Neuronal stem cell (in vitro differentiated cells): Measurements from ENCODE around the gene CHMP4A.

Experiments used
- DNase-seq: peaks from one replicate; pipeline ENCODE4 v3.0.0-alpha.2; 2013; ENCODE audit warnings: low spot score
- H2AFZ ChIP-seq: one replicate; pipeline ENCODE4 v1.6.1; 2013; ENCODE audit warnings: mild to moderate bottlenecking, low read length, inconsistent platforms
- H2AK5ac ChIP-seq: 2 replicates; pipeline ENCODE4 v1.6.1; 2013; ENCODE audit warnings: low read depth, mild to moderate bottlenecking, inconsistent platforms, low read length, moderate library complexity, mixed read lengths
- H2BK120ac ChIP-seq: 2 replicates; pipeline ENCODE4 v1.6.1; 2013; ENCODE audit warnings: low read depth, mild to moderate bottlenecking, inconsistent platforms, low read length, moderate library complexity, mixed read lengths
- H2BK12ac ChIP-seq: one replicate; pipeline ENCODE4 v1.6.1; 2013; ENCODE audit warnings: low read length, inconsistent platforms
- H2BK15ac ChIP-seq: 2 replicates; pipeline ENCODE4 v1.6.1; 2013; ENCODE audit warnings: mild to moderate bottlenecking, low read length, inconsistent platforms, mixed read lengths
- H2BK5ac ChIP-seq: one replicate; pipeline ENCODE4 v1.6.1; 2013; ENCODE audit warnings: inconsistent platforms, mild to moderate bottlenecking, low read length, moderate library complexity
- H3K14ac ChIP-seq: one replicate; pipeline ENCODE4 v1.6.1; 2013; ENCODE audit warnings: low read length, inconsistent platforms
- H3K18ac ChIP-seq: 2 replicates; pipeline ENCODE4 v1.6.1; 2013; ENCODE audit warnings: low read length, inconsistent platforms
- H3K23ac ChIP-seq: 2 replicates; pipeline ENCODE4 v1.6.1; 2013; ENCODE audit warnings: low read depth, mild to moderate bottlenecking, mixed read lengths, low read length, inconsistent platforms; ENCODE audit not compliant: poor library complexity
- H3K27ac ChIP-seq: replicated peaks from 3 replicates; pipeline ENCODE4 v1.5.1; 2013; ENCODE audit warnings: low read length, inconsistent platforms
- H3K27me3 ChIP-seq, 3 experiments: 2 replicates each; pipeline ENCODE4 v1.6.1; 2013; ENCODE audit warnings: low read length in 3 of 3, mild to moderate bottlenecking in 2 of 3, inconsistent platforms in 1 of 3, low read depth in 1 of 3, mixed read lengths in 1 of 3, moderate library complexity in 1 of 3; ENCODE audit not compliant: control insufficient read depth in 3 of 3, insufficient read depth in 3 of 3
- H3K36me3 ChIP-seq, 2 donors: replicated peaks in 1 of 2; 2 replicates each; pipeline ENCODE4 v1.6.1; 2013; ENCODE audit warnings: low read length in 2 of 2; ENCODE audit not compliant: control insufficient read depth in 2 of 2, insufficient read depth in 2 of 2
- H3K4ac ChIP-seq: 2 replicates; pipeline ENCODE4 v1.6.1; 2013; ENCODE audit warnings: inconsistent platforms, mild to moderate bottlenecking, low read length, moderate library complexity
- H3K4me1 ChIP-seq, 2 donors: 1 replicate in 1 of 2; 2 replicates in 1 of 2; pipeline ENCODE4 v1.6.1; 2013; ENCODE audit warnings: low read length in 2 of 2, low read depth in 1 of 2; ENCODE audit not compliant: control insufficient read depth in 2 of 2, insufficient read depth in 1 of 2
- H3K4me2 ChIP-seq: one replicate; pipeline ENCODE4 v1.6.1; 2013; ENCODE audit warnings: mild to moderate bottlenecking, low read length, inconsistent platforms; ENCODE audit not compliant: insufficient read depth, poor library complexity, severe bottlenecking
- H3K4me3 ChIP-seq, 2 donors: 2 replicates each; pipeline ENCODE4 v1.5.1; 2013; ENCODE audit warnings: low read length in 2 of 2, mild to moderate bottlenecking in 2 of 2, inconsistent platforms in 1 of 2, moderate library complexity in 1 of 2
- H3K79me1 ChIP-seq: one replicate; pipeline ENCODE4 v1.6.1; 2013; ENCODE audit warnings: low read depth, mild to moderate bottlenecking, inconsistent platforms, low read length, moderate library complexity
- H3K9ac ChIP-seq: one replicate; pipeline ENCODE4 v1.6.1; 2013; ENCODE audit warnings: mild to moderate bottlenecking, low read depth, low read length, inconsistent platforms; ENCODE audit not compliant: poor library complexity
- H3K9me3 ChIP-seq, 2 donors: replicated peaks in 1 of 2; 2 replicates each; pipeline versions ENCODE3 to v1.6.1; 2013; ENCODE audit warnings: low read length in 2 of 2, mild to moderate bottlenecking in 2 of 2, inconsistent platforms in 1 of 2, low read depth in 1 of 2, mixed read lengths in 1 of 2, moderate library complexity in 1 of 2; ENCODE audit not compliant: control insufficient read depth in 2 of 2, insufficient read depth in 1 of 2
- H4K8ac ChIP-seq: one replicate; pipeline ENCODE4 v1.6.1; 2013; ENCODE audit warnings: low read depth, mild to moderate bottlenecking, inconsistent platforms, low read length, moderate library complexity
- H4K91ac ChIP-seq: one replicate; pipeline ENCODE4 v1.6.1; 2013; ENCODE audit warnings: low read length, low read depth, mild to moderate bottlenecking, inconsistent platforms; ENCODE audit not compliant: poor library complexity
- WGBS, 2 donors: extraction: QIAGEN DNeasy Blood & Tissue Kit; methylation state at CpG; one replicate each; pipeline ENCODE4 v1.1.7; 2013; ENCODE audit warnings: missing lambda C conversion rate in 2 of 2, mixed read lengths in 1 of 2; ENCODE audit not compliant: insufficient read length in 2 of 2, insufficient replicate concordance in 1 of 2; ENCODE audit errors: extremely low coverage in 2 of 2; 5-methylcytosine and 5-hydroxymethylcytosine counted together

CHMP4A gene

DNA sequence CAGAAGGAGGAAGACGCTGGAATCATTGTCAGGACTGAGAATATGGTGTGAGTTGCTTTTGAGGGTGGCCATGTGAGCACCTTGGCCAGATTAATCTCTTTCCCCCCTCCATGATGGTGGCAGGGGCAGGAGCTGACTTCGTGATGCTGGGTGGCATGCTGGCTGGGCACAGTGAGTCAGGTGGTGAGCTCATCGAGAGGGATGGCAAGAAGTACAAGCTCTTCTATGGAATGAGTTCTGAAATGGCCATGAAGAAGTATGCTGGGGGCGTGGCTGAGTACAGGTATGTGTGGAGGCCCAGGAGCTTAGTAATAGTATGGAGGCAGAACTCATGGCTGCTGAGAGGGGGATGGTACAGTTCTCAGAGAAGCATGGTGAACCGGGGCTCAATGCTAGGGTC, 24.8 kb upstream of the CHMP4A start:
- H3K27ac ChIP-seq = no peak overlapping the region
- no peak for DNase-seq

DNA sequence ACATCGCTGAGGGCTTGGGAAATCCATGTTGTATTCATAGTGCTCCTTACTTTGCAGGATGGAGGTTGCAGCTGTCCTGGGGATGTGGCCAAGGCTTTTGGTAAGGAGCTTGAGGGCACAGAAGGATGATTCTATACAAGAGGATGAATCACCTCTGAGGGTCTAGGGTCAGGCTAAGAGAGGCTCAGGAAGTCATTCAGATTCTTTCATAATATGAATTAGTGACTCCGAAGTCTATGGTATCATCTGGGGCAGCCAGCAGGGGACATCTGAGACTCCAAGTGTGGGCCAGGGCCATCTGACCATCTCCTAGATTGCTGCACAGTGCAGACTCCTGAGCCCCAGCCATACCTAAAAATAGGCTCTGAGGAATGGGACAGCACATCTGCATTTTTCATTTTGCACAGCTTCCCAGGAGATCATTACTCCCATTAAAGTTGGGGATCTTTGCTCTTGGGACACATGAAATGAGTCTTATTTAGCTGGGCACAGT, 24.2 kb upstream of the CHMP4A start:
- Histone ChIP-seq H3K4me1 (peaks cover 6% of the 10 kb centered on the region in 2 donors), H3K14ac (no peak overlapping the region), H3K79me1 (peaks cover 4% of the 10 kb centered on the region), H3K4me3 (no peak overlapping the region), H2AK5ac (no peak overlapping the region), H2BK120ac (no peak overlapping the region), H3K18ac (no peak overlapping the region), H2BK15ac (no peak overlapping the region), H3K4me2 (no peak overlapping the region), H3K36me3 (peaks cover 40 to 73% of the 10 kb centered on the region in 2 donors), H3K27ac (no peak overlapping the region), H3K23ac (no peak overlapping the region), H3K27me3 (no peaks in the 10 kb centered on the region), H4K8ac (no peak overlapping the region), H3K9me3 (no peaks in the 10 kb centered on the region), H3K9ac (no peak overlapping the region), H2BK12ac (no peak overlapping the region), H3K4ac (no peak overlapping the region), H4K91ac (no peak overlapping the region), H2AFZ (no peak overlapping the region), H2BK5ac (no peak overlapping the region)
- no CpG with 5 or more reads among the region's 2 CpGs for WGBS, 2 donors
- DNase-seq = no peak

More for the DNA sequence above, 24.8 kb upstream of the CHMP4A start:
- Histone ChIP-seq H2BK5ac (no peak overlapping the region), H2AK5ac (no peak overlapping the region), H2AFZ (no peak overlapping the region), H3K4me2 (no peak overlapping the region), H4K8ac (no peak overlapping the region), H2BK15ac (no peak overlapping the region), H3K9ac (no peak overlapping the region), H3K4me3 (no peak overlapping the region), H3K36me3 (peaks cover 40 to 73% of the 10 kb centered on the region in 2 donors), H3K4me1 (peaks cover 4 to 6% of the 10 kb centered on the region in 2 donors), H3K79me1 (peaks cover 4% of the 10 kb centered on the region), H3K9me3 (no peaks in the 10 kb centered on the region), H3K27me3 (no peaks in the 10 kb centered on the region), H4K91ac (no peak overlapping the region), H2BK12ac (no peak overlapping the region), H3K18ac (no peak overlapping the region), H2BK120ac (no peak overlapping the region), H3K14ac (no peak overlapping the region), H3K4ac (no peak overlapping the region), H3K23ac (no peak overlapping the region)
- WGBS, 2 donors = no CpG with 5 or more reads among the region's 5 CpGs

DNA sequence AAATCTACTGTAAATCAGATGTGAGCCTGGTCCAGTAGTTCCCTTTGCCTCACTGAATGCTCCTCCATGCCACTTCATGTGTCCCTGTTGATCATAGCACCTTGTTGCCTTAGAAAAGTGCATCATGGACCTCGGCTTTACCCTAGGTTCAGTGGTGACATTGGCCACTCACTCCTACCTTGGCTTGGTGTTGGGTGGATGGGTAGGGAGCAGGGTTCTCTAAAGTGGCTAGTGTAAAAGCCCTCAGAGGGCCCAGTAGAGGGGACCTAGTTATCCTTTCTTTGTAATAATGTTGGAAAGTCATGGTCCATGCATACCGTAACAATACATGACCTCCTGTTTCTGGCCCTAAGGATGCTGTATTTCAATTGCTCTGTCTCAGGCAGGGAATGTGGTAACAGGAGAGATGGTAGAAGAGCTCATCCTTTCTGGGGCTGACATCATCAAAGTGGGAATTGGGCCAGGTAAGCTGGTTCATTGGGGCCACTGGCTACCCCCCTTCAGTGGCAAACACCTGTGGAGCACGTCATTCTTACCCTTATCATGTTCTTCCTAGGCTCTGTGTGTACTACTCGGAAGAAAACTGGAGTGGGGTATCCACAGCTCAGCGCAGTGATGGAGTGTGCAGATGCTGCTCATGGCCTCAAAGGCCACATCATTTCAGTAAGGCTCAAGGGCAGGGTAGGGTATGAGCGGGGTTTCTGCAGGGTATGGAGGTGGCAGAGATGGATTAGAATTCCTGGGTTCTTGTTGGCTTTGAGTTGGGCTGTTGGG, 23.6 kb upstream of the CHMP4A start:
- Histone ChIP-seq H2AK5ac (no peak overlapping the region), H3K4me2 (no peak overlapping the region), H3K36me3 (peaks cover 40 to 73% of the 10 kb centered on the region in 2 donors), H2BK12ac (no peak overlapping the region), H4K91ac (no peak overlapping the region), H3K18ac (no peak overlapping the region), H3K27ac (no peak overlapping the region), H3K4me1 (peaks cover 6% of the 10 kb centered on the region in 2 donors), H3K14ac (no peak overlapping the region), H3K27me3 (no peaks in the 10 kb centered on the region), H3K9ac (no peak overlapping the region), H3K4ac (no peak overlapping the region), H3K23ac (no peak overlapping the region), H3K4me3 (no peak overlapping the region), H2BK5ac (no peak overlapping the region), H4K8ac (no peak overlapping the region), H2BK15ac (no peak overlapping the region), H3K9me3 (no peaks in the 10 kb centered on the region), H2BK120ac (no peak overlapping the region), H2AFZ (no peak overlapping the region), H3K79me1 (peaks cover 4% of the 10 kb centered on the region)
- no peak for DNase-seq
- no CpG with 5 or more reads among the region's 6 CpGs for WGBS, 2 donors

DNA sequence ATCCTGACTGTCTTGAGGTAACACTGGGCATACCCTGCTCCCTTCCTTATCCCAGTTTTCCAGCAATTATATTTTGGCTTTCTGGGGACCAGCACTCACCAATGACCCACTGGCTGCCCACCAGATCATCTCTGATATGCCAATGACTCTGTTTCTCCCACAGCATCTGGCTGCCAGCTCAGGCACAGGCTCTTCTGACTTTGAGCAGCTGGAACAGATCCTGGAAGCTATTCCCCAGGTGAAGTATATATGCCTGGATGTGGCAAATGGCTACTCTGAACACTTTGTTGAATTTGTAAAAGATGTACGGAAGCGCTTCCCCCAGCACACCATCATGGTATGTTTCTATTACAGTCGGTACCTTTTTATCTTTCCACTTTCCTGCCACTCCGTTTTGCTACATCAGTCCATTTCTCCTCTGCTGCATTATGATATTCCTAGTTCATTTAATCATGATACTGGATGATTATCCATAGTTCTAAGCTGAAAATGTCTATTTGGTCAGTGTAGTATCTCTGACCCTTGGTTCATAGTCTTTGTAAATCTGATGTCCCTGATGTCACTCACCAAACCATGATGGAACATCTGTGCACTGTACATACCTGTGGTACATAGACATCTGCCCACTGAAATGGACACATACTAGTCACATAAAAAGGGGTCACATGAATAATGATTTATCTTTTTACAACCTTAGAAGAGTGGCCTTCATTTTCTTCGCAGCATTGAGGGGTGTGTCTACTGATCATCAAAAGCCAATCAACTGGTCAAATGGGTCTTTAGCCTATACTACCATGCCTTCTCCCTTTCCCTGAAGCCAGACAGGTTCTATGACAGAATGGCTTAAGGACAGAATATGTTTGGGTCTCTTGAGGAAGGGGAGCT, 22.8 kb upstream of the CHMP4A start:
- no peak for DNase-seq
- Histone ChIP-seq H2BK15ac (no peak overlapping the region), H2BK120ac (no peak overlapping the region), H2AFZ (no peak overlapping the region), H3K36me3 (peaks cover 40 to 71% of the 10 kb centered on the region in 2 donors), H4K91ac (no peak overlapping the region), H3K4me1 (peaks cover 9 to 10% of the 10 kb centered on the region in 2 donors), H2BK5ac (no peak overlapping the region), H3K9ac (no peak overlapping the region), H3K9me3 (no peaks in the 10 kb centered on the region), H3K4ac (no peak overlapping the region), H3K4me2 (no peak overlapping the region), H3K4me3 (no peak overlapping the region), H3K23ac (no peak overlapping the region), H3K27ac (no peak overlapping the region), H3K14ac (no peak overlapping the region), H2AK5ac (no peak overlapping the region), H3K18ac (no peak overlapping the region), H3K27me3 (no peaks in the 10 kb centered on the region), H4K8ac (no peak overlapping the region), H2BK12ac (no peak overlapping the region), H3K79me1 (peaks cover 5% of the 10 kb centered on the region)
- no CpG with 5 or more reads among the region's 5 CpGs for WGBS, 2 donors
